HG03565 (cell line): Measurements from ENCODE around the gene GNPTAB.
"Not testable (repeated sequence)": the region's sequence is repeated elsewhere in the genome, so short reads cannot be mapped to it uniquely, and the experiment has no call there.

Experiments used
- ATAC-seq: cut with Tn5 transposase; IDR thresholded peaks from one replicate; pipeline ENCODE4 v1.9.1; 2021; ENCODE audit warnings: mild to moderate bottlenecking, moderate library complexity; ENCODE audit not compliant: unreplicated experiment

GNPTAB gene

DNA sequence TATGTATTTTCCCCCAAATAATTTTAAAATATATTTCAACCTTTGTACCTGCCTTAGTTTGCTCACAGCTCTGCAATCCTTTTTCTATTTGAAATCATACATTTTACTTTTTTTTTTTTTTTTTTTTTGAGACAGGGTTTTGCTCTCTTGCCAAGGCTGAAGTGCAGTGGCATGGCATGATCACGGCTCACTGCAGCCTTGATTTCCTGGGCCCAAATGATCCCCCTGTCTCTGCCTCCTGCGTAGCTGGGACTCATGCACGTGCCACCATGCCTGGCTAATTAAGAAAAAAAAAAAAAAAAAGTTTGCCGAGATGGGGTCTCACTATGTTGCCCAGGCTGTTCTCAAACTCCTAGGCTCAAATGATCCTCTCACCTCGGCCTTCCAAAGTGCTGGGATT lies 90.2 kb downstream of the GNPTAB start:
- ATAC-seq, result no peak

DNA sequence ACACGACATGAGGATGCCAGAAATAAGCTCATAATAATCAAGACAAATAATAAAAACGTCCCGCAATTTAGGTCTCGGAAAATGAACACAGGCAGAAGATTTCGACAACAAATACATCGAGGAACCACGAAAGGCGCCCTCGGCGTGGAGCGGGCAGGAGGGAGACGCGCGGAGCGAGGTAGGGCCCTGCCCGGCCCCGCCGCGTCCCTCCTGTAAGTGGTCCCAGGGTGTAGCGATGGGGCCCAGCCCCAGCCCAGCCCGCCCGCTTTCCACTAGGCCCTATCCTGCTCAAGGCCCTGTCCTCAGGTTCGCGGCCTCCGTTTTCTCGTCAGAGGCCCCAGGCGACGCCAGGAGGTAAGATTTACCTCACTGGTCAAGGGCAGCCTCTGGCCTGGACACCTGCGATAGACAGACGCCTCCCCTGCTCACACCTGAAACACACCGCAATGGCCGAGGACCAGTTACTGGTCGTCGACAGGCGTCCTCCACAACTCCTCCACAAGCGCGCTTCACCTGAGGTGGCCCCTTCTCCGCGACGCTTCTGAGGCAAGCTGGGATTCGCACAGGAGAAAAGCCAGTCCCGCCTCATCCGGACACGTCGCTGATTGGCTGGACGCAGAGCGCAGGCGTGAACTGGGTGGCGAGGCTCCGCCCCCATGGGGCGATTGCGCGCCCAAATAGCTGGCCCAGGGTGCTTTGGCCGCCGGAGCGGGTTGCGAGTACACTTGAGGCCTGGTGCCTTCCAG lies 91.7 kb downstream of the GNPTAB start, which contains the start of gene SYCP3:
SYCP3 (minus strand) TSS at position 543 of the 746 bp plus-strand sequence. CDS start 1,527 bp downstream, outside the sequence.
- ATAC-seq, result no peak

DNA sequence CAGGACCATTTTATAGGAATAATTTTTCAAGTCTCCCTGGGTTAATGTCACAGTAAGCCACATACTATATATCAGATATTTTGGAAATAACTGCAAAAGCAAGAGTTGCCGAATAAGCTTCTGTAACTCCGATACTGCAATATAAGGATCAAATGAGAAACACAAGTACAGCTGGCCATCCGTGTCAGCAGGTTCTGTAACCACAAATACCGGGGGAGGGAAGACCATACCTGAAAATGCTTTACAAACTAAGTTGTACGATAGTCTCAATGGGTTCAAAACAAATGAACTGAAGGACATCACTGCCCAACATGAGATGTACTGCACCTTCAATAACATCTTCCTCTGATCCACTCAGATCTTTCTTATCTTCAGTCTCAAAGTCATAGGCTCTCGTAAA lies 93.3 kb downstream of the GNPTAB start:
- no peak for ATAC-seq

DNA sequence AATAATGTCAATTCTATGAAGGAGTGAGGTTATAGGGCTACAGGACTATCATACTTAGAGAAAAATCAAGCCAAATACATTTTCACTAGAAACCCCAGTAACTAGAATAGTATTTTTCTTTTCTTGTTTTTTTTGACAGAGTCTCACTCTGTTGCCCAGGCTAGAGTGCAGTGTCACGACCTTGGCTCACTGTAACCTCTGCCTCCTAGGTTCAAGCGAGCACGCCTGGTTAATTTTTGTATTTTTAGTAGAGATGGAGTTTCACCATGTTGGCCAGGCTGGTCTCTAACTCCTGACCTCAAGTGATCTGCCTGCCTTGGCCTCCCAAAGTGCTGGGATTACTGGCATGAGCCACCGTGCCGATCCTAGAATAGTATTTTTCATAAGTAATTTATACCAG lies 96.3 kb downstream of the GNPTAB start:
- ATAC-seq, result not testable (repeated sequence)

DNA sequence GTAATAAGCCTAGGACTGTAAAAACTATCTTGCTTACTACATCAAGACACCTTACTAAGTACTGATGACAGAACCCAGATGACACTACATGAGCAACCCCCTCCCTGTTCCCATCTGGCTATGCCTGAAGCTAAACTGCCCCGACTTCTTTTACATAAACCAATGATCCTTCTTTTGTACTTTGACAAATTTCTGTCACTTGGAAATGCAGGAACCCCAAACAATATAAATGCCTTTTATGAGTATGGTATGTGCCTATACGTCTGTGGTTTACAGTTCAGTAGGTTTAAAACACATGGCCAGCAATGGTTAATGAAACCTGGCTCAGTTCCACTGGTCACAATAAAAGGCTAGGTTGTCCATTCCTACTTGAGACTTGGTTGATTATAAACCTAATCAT lies 97.6 kb downstream of the GNPTAB start:
- ATAC-seq, result no peak

DNA sequence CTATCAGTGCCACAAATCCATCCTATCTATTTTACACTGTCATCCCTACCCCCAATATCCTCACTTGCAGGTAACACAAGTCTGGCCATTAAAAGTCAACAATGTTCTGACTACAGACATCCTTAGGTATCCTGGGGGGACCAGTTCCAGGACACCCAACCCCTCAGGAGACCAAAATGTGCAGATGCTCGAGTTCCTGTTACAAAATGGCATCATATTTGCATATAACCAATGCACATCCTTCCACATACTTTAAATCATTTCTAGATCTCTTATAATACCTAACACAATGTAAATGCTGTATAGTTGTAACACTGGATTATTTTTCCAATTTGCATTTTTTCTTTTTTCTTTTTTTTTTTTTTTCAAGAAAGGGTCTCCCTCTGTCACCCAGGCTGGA lies 98.4 kb downstream of the GNPTAB start:
- no peak for ATAC-seq

DNA sequence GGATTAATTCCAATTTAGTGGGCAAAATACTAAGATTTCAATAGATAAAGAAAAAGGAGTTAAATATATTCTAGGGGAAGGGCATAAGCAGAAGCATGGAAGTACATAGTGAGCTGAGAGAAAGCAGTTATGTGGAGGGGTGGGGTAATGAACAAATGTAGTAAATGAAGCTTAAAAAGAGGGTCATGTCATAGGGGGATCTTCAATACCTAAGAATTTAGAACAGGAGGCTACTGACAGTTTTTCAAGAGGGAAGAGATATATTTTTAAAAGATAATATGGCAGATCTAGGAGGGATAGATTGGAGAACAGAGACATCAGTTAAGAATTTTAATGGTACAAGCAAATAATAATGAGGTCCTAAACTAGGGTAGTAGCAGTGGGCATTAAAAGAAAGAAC lies 100.9 kb downstream of the GNPTAB start:
- ATAC-seq, result no peak

GRCh38 chr12:101727098-101727497 lies 103.7 kb downstream of the GNPTAB start:
- no peak for ATAC-seq

DNA sequence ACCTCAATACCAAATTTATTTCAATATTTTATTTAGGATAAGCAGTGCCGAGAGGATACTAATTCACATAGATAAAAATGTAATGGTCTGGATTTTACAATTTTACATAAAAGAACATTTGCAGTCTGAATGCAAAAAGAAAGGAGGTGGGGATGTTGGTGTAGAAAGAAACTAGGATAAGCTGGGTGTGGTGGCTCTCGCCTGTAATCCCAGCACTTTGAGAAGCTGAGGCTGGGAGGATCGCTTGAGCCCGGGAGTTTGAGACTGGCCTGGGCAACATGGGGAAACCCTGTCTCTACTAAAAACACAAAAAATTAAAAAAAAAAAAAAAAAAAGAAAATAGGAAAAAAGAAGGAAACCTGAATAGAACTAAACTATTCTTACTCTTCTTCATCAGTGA lies 108.4 kb downstream of the GNPTAB start:
- no peak for ATAC-seq

DNA sequence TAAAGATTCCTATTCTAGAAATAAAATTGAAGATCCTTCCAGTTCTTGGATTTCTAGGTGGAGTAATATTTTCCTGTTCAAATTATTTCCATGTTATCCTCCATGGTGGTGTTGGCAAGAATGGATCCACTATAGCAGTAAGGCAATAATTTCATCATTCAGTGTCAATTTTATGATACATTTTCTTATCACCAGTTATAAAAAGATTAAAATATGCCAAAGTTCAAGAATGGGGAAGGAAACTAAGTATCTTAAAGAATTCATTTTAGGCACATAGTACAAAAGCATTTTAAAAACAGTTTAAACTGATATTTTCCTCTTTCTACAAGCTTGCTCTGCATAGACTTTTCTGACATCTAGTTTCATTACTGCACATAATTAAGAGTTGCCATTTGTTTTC lies 110.6 kb downstream of the GNPTAB start:
- no peak for ATAC-seq

DNA sequence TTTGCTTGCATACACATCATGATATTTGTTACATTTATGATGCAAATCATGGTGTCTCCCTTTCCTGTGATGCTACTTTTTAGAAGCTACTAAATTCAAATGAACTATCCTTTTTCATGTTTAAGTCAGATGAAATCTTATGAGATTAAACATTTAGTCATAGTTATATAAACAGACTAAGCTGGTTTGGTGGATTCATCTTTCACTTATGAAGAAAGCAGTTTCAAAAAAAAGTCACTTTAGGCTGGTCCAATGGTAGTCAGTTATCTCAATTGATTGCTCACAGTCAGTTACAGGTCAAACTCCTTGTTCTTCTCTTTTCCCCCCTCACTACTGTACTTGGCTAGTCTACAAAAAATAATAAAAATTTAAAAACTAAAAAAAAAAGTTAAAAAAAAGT lies 111.2 kb downstream of the GNPTAB start:
- no peak for ATAC-seq

DNA sequence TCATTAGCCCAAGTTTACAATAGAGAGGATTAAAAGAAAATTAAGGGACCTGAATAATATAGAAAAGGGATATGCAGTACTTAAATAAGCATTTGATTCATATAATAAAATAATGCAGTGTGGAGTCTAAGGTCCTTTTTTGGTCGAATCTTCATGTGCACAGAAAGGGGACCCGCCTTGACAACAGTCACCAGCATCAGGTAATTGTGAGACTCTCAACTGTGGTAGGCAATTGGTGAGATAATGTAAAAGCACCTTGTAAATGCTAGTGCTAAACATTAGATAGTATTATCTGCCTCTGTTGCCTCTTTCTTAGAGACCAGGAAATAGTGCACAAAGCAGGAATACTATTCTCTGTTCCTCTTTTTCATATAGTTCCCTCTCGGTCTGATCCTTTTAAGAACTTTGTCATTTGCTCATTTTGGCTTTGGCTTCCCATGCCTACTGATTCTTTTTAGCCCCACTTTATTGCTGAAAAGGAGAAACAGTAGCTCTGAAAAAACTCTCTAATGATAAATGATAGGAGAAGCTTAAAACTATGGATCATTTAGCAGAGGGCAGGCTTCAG lies 115.8 kb downstream of the GNPTAB start:
- ATAC-seq, result no peak

- ATAC-seq, result no peak
Observed at GRCh38 chr12:101713930-101714329, 116.8 kb downstream of the GNPTAB start.

DNA sequence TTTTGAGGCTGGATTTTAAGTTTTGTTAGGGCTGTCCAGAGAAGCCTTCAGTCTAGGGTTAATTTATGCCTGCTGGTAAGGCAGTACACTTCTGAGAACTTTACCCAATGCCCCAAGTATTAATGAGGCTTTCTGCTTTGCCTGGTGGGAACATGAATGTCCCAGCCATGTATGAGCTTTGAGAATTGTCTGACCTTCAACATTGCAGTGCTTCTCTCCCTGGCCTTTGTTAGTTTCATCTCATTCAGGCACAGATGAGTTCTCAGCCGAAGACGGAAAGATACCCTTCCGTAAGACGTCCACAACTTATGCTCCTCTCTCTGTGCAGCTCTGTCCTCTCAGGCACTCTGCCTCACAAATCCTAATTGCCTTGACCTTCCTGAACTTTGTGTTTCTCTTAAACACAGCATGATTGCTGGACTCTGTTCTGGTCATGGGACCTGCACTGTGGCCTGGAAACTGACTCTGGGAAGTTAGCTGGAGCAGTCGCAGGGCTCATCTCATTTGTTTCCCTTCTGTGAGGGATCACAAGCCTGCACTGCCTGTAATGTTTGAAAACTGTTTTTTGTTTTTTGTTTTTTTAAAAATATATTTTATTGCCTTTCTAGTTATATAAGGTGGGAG lies 117.6 kb downstream of the GNPTAB start:
- no peak for ATAC-seq

- no peak for ATAC-seq
Observed at GRCh38 chr12:101710288-101710687, 120.5 kb downstream of the GNPTAB start.

GRCh38 chr12:101707131-101707782 lies 123.5 kb downstream of the GNPTAB start:
- no peak for ATAC-seq

DNA sequence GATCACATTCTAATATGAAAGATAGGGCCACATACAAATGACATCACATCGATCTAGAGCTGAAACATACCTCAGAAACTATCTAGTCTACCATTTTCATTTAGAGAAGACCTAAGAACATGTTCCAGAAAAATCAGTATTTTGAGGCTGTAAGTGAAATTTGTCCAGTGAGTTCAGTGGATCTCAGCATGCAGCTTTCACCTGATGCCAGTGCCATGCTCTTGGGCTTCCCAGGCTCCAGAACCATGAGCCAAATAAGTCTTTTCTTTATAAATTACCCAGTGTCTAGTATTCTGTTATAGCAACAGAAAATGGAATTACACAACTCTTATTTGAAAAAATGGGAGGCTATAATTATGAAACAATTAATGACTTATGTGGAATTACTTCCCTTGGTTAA lies 124.4 kb downstream of the GNPTAB start:
- no peak for ATAC-seq

DNA sequence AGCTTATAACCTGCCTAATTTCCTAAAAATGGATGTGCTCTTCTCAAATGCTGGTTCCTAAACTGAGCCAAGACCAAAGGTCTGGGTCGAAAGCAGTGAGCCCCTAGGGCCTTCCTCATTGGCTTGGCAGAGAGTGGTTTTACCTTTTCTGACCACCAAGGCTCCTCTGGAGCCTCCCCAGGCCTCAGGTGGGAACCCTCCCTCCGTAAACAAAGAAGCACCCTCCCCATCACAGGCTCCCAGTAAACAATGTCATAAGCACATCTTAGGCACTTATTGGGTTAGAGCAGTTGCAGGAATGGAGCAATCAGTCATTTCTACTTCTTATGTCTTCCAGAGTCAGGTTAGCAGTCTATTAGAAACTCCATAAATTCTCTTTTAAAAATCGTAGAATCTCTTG lies 127.3 kb downstream of the GNPTAB start:
- ATAC-seq, result no peak

DNA sequence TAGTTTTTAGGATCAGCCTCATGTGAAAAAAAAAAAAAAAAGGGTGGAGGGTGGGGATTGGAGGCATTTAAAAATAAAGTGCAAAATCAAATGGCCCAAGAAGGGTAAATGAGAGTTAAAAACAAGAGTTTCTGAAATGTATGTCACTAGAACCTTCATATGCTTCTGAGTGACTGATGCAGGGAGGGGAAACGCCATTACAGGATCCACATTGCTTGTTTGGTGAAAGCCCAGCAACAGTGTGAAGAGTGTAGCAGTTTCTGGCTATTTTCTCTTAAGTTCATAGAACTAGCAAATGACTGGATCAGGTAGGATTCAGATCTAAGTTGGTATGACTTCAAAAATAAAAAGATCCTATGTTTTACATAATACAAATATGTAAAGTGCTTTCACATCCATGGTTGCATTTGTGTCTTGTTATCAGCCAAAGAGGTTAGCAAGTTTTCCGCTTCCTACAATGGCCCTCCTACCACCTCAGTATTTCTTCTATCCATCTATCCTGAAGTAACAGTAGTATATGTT lies 130.4 kb downstream of the GNPTAB start:
- ATAC-seq, result no peak

GRCh38 chr12:101698800-101699347 lies 131.9 kb downstream of the GNPTAB start:
- ATAC-seq, result no peak
